ENCODE measurements around the gene TMC6. TPM values are rescaled to one million over a fixed set of nuclear protein-coding genes. Genes with fewer than 3 reads are reported as not detected.

Gene TMC6
- polyA plus RNA-seq, 1 donor (not counting 4 experiments of a cell fraction or from before 2014, with no cell fraction given) = 20.4 TPM

GRCh38 chr17:78135858-78136500, 7.4 kb upstream of the TMC6 start:
- H2AFZ ChIP-seq (ENCODE audit: control insufficient read depth, low read length) = no peak overlapping the region
- H3K9me3 ChIP-seq (ENCODE audit: control insufficient read depth, low read depth, low read length) = no peaks in the 10 kb centered on the region
- H3K4me3 ChIP-seq (ENCODE audit: control insufficient read depth in 2 of 3, extremely low read depth in 1 of 3, insufficient read depth in 2 of 3, low read depth in 1 of 3, low read length in 3 of 3) = no peak overlapping the region
- H3K9ac ChIP-seq (ENCODE audit: control insufficient read depth, extremely low read depth, insufficient read depth, low read length) = no peak overlapping the region
- no peak overlapping the region for H3K4me2 ChIP-seq (ENCODE audit: control insufficient read depth, extremely low read depth, insufficient read depth, low read depth, low read length)
- no peak overlapping the region for H3K27ac ChIP-seq (ENCODE audit: control insufficient read depth, insufficient read depth, low read length)
- peaks cover 19% of the 10 kb centered on the region for H3K4me1 ChIP-seq (ENCODE audit: control insufficient read depth, extremely low read depth, insufficient read depth, low read length)
- no peaks in the 10 kb centered on the region for H3K79me2 ChIP-seq (ENCODE audit: control insufficient read depth, insufficient read depth, low read length)
- peaks cover 4% of the 10 kb centered on the region for H3K9me1 ChIP-seq (ENCODE audit: control insufficient read depth, extremely low read depth, insufficient read depth, low read length)
- FAIRE-seq (no peak), DNase-seq (ENCODE audit: low read depth, low spot score) (no peak)
- dilution Hi-C loops (cut with MboI; ENCODE audit: extremely low pct_ligation_motif_present, low sequenced_read_pairs) = no loop called here
- H3K36me3 ChIP-seq (ENCODE audit: control insufficient read depth in 2 of 2, extremely low read depth in 1 of 2, insufficient read depth in 2 of 2, low read length in 2 of 2) = no peaks in the 10 kb centered on the region
- peaks cover 24% of the 10 kb centered on the region for H3K27me3 ChIP-seq (ENCODE audit: control insufficient read depth, extremely low read depth, insufficient read depth, low read length)
- TF ChIP-seq CTCF (optimal IDR thresholded peaks at IDR 0.05 in 1 of 3, IDR thresholded peaks at IDR 0.05 in 1 of 3, conservative IDR thresholded peaks at IDR 0.05 in 1 of 3; ENCODE audit: extremely low read depth in 1 of 3, insufficient read depth in 2 of 3, low read length in 3 of 3) (no peak), EZH2 (IDR thresholded peaks at IDR 0.05; ENCODE audit: low read length) (no peak)
- H4K20me1 ChIP-seq (ENCODE audit: control insufficient read depth, extremely low read depth, insufficient read depth, low read length) = no peaks in the 10 kb centered on the region

- no peak overlapping the region for H3K4me2 ChIP-seq (ENCODE audit: control insufficient read depth, extremely low read depth, insufficient read depth, low read depth, low read length)
- no peak for TF ChIP-seq CTCF (optimal IDR thresholded peaks at IDR 0.05 in 1 of 3, IDR thresholded peaks at IDR 0.05 in 1 of 3, conservative IDR thresholded peaks at IDR 0.05 in 1 of 3; ENCODE audit: extremely low read depth in 1 of 3, insufficient read depth in 2 of 3, low read length in 3 of 3)
- TF ChIP-seq EZH2 (IDR thresholded peaks at IDR 0.05; ENCODE audit: low read length) = no peak
- H3K4me3 ChIP-seq (ENCODE audit: control insufficient read depth in 2 of 3, extremely low read depth in 1 of 3, insufficient read depth in 2 of 3, low read depth in 1 of 3, low read length in 3 of 3) = no peak overlapping the region
- H3K36me3 ChIP-seq (ENCODE audit: control insufficient read depth in 2 of 2, extremely low read depth in 1 of 2, insufficient read depth in 2 of 2, low read length in 2 of 2) = no peaks in the 10 kb centered on the region
- H2AFZ ChIP-seq (ENCODE audit: control insufficient read depth, low read length) = no peak overlapping the region
- H3K27ac ChIP-seq (ENCODE audit: control insufficient read depth, insufficient read depth, low read length) = no peak overlapping the region
- H3K27me3 ChIP-seq (ENCODE audit: control insufficient read depth, extremely low read depth, insufficient read depth, low read length) = peaks cover 31% of the 10 kb centered on the region
- H4K20me1 ChIP-seq (ENCODE audit: control insufficient read depth, extremely low read depth, insufficient read depth, low read length) = no peaks in the 10 kb centered on the region
- H3K4me1 ChIP-seq (ENCODE audit: control insufficient read depth, extremely low read depth, insufficient read depth, low read length) = peaks cover 11% of the 10 kb centered on the region
- DNase-seq (ENCODE audit: low read depth, low spot score) (no peak), FAIRE-seq (no peak)
- H3K9ac ChIP-seq (ENCODE audit: control insufficient read depth, extremely low read depth, insufficient read depth, low read length) = no peak overlapping the region
- dilution Hi-C loops (cut with MboI; ENCODE audit: extremely low pct_ligation_motif_present, low sequenced_read_pairs) = no loop called here
- H3K9me3 ChIP-seq (ENCODE audit: control insufficient read depth, low read depth, low read length) = no peaks in the 10 kb centered on the region
- H3K9me1 ChIP-seq (ENCODE audit: control insufficient read depth, extremely low read depth, insufficient read depth, low read length) = peaks cover 4% of the 10 kb centered on the region
- H3K79me2 ChIP-seq (ENCODE audit: control insufficient read depth, insufficient read depth, low read length) = no peaks in the 10 kb centered on the region
These were observed 6.4 kb upstream of the TMC6 start for GRCh38 chr17:78134899-78135385.

Measured in keratinocyte (primary cell).